ENCODE measurements around the gene ZBTB47. TPM values are rescaled to one million over a fixed set of nuclear protein-coding genes. Genes with fewer than 3 reads are reported as not detected.

ZBTB47 gene
- total and polyA plus RNA-seq, 2 experiments from 2014 or later, result 0.48 to 2.8 TPM

- TF ChIP-seq, protein P1, sequence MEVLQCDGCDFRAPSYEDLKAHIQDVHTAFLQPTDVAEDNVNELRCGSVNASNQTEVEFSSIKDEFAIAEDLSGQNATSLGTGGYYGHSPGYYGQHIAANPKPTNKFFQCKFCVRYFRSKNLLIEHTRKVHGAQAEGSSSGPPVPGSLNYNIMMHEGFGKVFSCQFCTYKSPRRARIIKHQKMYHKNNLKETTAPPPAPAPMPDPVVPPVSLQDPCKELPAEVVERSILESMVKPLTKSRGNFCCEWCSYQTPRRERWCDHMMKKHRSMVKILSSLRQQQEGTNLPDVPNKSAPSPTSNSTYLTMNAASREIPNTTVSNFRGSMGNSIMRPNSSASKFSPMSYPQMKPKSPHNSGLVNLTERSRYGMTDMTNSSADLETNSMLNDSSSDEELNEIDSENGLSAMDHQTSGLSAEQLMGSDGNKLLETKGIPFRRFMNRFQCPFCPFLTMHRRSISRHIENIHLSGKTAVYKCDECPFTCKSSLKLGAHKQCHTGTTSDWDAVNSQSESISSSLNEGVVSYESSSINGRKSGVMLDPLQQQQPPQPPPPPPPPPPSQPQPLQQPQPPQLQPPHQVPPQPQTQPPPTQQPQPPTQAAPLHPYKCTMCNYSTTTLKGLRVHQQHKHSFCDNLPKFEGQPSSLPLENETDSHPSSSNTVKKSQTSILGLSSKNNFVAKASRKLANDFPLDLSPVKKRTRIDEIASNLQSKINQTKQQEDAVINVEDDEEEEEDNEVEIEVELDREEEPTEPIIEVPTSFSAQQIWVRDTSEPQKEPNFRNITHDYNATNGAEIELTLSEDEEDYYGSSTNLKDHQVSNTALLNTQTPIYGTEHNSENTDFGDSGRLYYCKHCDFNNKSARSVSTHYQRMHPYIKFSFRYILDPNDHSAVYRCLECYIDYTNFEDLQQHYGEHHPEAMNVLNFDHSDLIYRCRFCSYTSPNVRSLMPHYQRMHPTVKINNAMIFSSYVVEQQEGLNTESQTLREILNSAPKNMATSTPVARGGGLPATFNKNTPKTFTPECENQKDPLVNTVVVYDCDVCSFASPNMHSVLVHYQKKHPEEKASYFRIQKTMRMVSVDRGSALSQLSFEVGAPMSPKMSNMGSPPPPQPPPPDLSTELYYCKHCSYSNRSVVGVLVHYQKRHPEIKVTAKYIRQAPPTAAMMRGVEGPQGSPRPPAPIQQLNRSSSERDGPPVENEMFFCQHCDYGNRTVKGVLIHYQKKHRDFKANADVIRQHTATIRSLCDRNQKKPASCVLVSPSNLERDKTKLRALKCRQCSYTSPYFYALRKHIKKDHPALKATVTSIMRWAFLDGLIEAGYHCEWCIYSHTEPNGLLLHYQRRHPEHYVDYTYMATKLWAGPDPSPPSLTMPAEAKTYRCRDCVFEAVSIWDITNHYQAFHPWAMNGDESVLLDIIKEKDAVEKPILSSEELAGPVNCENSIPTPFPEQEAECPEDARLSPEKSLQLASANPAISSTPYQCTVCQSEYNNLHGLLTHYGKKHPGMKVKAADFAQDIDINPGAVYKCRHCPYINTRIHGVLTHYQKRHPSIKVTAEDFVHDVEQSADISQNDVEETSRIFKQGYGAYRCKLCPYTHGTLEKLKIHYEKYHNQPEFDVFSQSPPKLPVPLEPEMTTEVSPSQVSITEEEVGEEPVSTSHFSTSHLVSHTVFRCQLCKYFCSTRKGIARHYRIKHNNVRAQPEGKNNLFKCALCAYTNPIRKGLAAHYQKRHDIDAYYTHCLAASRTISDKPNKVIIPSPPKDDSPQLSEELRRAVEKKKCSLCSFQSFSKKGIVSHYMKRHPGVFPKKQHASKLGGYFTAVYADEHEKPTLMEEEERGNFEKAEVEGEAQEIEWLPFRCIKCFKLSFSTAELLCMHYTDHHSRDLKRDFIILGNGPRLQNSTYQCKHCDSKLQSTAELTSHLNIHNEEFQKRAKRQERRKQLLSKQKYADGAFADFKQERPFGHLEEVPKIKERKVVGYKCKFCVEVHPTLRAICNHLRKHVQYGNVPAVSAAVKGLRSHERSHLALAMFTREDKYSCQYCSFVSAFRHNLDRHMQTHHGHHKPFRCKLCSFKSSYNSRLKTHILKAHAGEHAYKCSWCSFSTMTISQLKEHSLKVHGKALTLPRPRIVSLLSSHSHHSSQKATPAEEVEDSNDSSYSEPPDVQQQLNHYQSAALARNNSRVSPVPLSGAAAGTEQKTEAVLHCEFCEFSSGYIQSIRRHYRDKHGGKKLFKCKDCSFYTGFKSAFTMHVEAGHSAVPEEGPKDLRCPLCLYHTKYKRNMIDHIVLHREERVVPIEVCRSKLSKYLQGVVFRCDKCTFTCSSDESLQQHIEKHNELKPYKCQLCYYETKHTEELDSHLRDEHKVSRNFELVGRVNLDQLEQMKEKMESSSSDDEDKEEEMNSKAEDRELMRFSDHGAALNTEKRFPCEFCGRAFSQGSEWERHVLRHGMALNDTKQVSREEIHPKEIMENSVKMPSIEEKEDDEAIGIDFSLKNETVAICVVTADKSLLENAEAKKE (CRISPR knock-in tag; IDR thresholded peaks at IDR 0.05), result no peak
Measured at GRCh38 chr3:42610976-42611375, 42.5 kb upstream of the ZBTB47 start (continued).

DNA sequence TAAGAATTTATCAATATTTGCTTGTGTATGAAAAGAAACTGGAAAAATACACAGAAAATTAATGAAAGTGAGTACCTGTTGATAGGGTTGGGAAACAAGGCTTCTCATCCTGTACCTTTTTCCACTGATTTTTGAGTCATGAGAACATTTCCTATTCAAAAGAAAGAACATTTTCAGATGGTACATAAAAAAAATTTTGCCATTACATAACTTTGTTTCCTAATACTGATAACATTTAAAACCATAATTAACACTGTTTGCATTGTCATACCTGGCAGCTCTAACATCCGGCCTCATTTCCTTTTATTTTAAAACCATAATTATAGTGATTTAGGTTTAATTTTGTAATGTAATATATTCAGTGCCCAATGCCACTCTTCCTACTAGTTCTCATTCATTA, 41.3 kb upstream of the ZBTB47 start:
- no peaks in the 10 kb centered on the region for H3K9me2 ChIP-seq (ENCODE audit: insufficient read depth)
- no peak for ATAC-seq
- H3K4me3 Mint-ChIP-seq, result no peak overlapping the region
- H3K79me2 ChIP-seq (replicated peaks; ENCODE audit: insufficient read depth), result peaks cover 100% of the 10 kb centered on the region
- no peaks in the 10 kb centered on the region for H3K4me1 ChIP-seq (ENCODE audit: insufficient read depth)
- no peaks in the 10 kb centered on the region for H3K36me3 ChIP-seq (ENCODE audit: insufficient read depth)
- H3K27ac ChIP-seq (ENCODE audit: low read depth), result no peak overlapping the region
- no peaks in the 10 kb centered on the region for H3F3A ChIP-seq (replicated peaks; ENCODE audit: low read depth)
- H3K36me3 Mint-ChIP-seq (ENCODE audit: low read depth), result peaks cover 23% of the 10 kb centered on the region
- no peak overlapping the region for H3K4me3 ChIP-seq
- peaks cover 62% of the 10 kb centered on the region for H4K20me1 ChIP-seq (replicated peaks; ENCODE audit: insufficient read depth)
- H3K9me3 Mint-ChIP-seq, result no peaks in the 10 kb centered on the region
- H3K4me2 ChIP-seq, result no peak overlapping the region
- peaks cover 2% of the 10 kb centered on the region for H3K27me3 Mint-ChIP-seq (ENCODE audit: insufficient read depth, low read depth, poor library complexity)
- H3K4me1 Mint-ChIP-seq, result peaks cover 9% of the 10 kb centered on the region; the same call in 2 of the 3 replicates
- H2AFZ ChIP-seq, result no peak overlapping the region
- no peak for TF ChIP-seq CREB1 (CRISPR knock-in tag; IDR thresholded peaks at IDR 0.05; ENCODE audit: low read depth)
- H3K27ac Mint-ChIP-seq, result peak overlapping the region; percentile 45; the same call in 1 of the 2 replicates
- no peak for DNase-seq (ENCODE audit: low spot score)
- H3K27me3 ChIP-seq (ENCODE audit: insufficient read depth), result no peaks in the 10 kb centered on the region

DNA sequence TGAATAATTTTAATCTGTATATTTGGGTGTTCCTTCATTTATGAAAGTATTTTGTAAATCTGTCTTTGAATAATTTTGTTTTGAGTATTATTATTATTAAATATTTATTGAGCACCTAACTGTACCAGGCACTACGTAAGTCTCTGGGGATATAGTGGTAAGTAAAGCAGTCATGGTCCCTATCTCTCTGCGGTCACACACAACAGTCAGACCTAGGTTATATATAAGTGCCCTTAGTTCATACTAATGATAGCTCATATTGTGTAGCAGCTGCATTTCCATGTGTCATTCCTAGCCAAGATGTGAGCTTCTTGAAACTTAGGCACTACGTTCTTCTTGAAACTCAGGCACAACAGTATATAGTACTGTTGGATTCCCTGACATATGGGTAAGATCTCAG, 40.6 kb upstream of the ZBTB47 start:
- no peak for DNase-seq (ENCODE audit: low spot score)
- H3K4me3 Mint-ChIP-seq, result no peak overlapping the region
- Histone ChIP-seq H2AFZ (no peak overlapping the region), H3K27ac (ENCODE audit: low read depth) (peak overlapping the region; percentile 52; the same call in 1 of the 2 replicates), H3K79me2 (replicated peaks; ENCODE audit: insufficient read depth) (peaks cover 99% of the 10 kb centered on the region), H3K4me3 (no peak overlapping the region), H3K4me1 (ENCODE audit: insufficient read depth) (no peaks in the 10 kb centered on the region), H3K27me3 (ENCODE audit: insufficient read depth) (no peaks in the 10 kb centered on the region), H3F3A (replicated peaks; ENCODE audit: low read depth) (no peaks in the 10 kb centered on the region), H3K9me2 (ENCODE audit: insufficient read depth) (no peaks in the 10 kb centered on the region), H4K20me1 (replicated peaks; ENCODE audit: insufficient read depth) (peaks cover 55% of the 10 kb centered on the region), H3K36me3 (ENCODE audit: insufficient read depth) (no peaks in the 10 kb centered on the region), H3K4me2 (no peak overlapping the region)
- H3K27ac Mint-ChIP-seq, result peak overlapping the region; percentile 28; the same call in 1 of the 2 replicates
- H3K36me3 Mint-ChIP-seq (ENCODE audit: low read depth), result peaks cover 21% of the 10 kb centered on the region; the same call in 2 of the 3 replicates
- peaks cover 9% of the 10 kb centered on the region; the same call in 2 of the 3 replicates for H3K4me1 Mint-ChIP-seq
- no peak for ATAC-seq
- H3K27me3 Mint-ChIP-seq (ENCODE audit: insufficient read depth, low read depth, poor library complexity), result peaks cover 2% of the 10 kb centered on the region
- no peaks in the 10 kb centered on the region for H3K9me3 Mint-ChIP-seq
- TF ChIP-seq, protein P1 (CRISPR knock-in tag; IDR thresholded peaks at IDR 0.05), result no peak
